Stimulated activated CD4-positive, alpha-beta T cell treated with anti-CD3 and anti-CD28 coated beads, TNF-alpha, amount 100 ng/mL, for 1 hour (primary cell): ENCODE results near the gene CCDC121.

Experiments
- DNase-seq, 3 donors: peaks; one replicate each; pipeline ENCODE4 v3.0.0-alpha.2; 2020; ENCODE audit warnings: low read depth in 3 of 3, low spot score in 1 of 3

CCDC121 gene, protein sequence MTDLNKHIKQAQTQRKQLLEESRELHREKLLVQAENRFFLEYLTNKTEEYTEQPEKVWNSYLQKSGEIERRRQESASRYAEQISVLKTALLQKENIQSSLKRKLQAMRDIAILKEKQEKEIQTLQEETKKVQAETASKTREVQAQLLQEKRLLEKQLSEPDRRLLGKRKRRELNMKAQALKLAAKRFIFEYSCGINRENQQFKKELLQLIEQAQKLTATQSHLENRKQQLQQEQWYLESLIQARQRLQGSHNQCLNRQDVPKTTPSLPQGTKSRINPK

DNA sequence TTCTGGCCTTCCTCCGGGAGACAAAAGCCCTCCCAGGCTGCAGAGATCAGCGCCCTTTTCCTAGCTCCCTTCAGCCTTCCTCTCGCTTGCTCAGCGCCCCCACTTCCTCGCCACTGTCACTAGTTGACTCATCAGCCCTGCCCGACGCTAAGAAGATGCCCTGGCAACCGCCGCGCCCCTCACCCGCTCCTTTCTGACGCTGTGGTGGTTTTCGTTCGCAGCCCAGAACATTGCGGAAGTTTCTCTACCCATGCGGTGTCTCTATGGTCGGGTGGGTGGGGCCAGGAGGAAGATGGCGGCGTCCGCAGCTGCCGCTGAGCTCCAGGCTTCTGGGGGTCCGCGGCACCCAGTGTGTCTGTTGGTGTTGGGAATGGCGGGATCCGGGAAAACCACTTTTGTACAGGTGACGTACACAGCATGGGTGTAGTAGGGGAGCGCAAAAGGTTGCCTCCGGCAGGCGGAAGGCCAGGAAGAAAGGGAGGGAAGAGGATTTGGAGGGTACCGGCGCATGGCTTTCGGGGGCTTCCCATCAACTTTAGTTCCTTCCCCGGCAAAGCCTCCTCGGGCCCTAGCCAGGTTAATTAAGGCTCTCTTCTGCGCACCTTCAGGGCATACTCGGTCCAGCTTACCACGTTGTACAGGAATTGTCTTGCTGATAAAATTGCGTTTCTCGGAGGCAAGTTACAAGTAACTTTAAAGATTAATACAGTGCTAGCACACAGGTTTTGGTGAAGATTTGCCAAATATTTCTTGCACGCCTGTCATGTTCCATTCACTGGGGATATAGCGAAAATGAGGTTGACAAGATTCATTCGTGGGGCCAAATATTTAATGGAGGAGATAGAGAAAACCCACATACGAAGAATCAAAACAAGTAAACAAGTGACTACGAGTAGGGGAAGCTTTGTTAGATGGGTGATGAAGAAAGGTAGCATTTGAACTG, at the start of gene CCDC121, which contains the start of gene GPN1:
CCDC121 (minus strand) TSS at position 246 of the 943 bp plus-strand sequence. CDS start 1,213 bp downstream, outside the sequence.
GPN1 (plus strand) TSS at position 284 of the 943 bp plus-strand sequence; CDS start at position 293, 9 bp downstream.
- peak; percentile 82 to 86 (median 82) for DNase-seq

DNA sequence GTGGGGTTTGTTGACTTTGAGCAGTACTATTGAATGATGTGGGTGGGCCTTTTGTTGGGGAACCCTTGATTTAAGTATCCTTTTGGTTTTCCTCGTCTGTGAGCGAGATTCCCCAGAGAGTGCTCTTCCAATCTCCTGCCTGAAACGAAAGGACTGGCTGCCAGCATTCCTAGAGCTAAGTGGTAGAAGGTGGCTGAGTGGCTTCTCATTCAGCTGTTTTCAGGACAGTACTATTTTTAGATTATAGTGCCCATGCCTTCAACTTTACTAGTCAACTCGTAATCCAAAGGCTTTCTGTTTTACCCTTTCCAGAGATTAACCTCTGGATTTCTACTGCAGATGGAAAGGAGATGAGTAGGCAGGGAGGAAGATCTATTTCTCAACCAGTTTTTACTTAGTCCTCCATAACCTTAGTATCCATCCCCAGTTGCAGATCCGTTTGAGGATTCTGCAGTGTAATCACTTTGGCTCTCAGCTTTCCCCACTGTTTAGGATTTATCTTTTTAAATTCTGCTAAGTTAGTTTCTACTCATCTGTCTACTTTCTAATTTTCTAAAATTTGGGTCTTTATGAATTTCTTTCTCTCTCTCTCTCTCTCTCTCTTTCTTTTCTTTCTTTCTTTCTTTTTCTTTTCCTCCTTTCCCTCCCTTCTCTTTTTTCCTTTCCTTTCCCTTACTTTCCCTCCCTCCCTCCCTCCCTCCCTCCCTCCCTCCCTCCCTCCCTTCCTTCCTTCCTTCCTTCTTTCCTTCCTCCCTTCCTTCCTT, 44.1 kb upstream of the CCDC121 start:
- DNase-seq: no peak

DNA sequence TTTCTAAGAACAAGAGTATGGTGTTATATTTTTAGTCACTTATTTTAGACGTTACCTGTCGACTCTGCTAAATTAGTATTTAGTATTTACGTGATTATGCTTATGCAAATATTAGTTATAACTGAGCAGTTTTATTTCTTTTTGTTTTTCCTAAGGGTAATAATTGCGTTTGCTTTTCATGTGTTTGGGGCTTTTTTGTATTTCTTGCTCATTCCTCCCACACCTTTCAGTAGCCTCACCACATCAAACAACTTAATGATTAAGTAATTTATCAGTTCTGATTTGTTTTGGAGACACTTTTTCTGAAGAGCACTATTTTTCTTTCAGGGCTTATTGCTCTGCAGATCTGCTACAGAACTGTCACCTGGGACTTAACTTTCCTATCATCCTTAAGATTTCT, 42.4 kb upstream of the CCDC121 start:
- no peak for DNase-seq

DNA sequence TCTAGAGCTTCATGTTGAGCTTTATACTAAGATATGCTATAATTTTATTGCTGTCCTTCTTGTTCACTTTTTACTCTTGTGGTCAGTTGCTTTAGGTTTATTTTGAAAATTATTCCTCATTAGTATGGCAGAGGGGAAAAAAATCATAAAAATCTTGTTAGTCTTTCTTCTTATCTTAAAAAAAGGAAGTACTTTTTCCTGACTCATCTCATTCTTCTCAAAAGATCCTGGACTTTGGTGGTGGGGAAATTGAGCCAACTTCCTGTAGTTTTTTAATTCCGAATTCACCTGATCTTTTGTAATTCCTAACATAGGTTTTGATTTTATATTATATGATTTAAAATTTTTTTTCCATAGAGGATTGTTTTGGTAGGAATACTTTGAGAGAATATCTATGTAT, 38.6 kb upstream of the CCDC121 start:
- DNase-seq: no peak

DNA sequence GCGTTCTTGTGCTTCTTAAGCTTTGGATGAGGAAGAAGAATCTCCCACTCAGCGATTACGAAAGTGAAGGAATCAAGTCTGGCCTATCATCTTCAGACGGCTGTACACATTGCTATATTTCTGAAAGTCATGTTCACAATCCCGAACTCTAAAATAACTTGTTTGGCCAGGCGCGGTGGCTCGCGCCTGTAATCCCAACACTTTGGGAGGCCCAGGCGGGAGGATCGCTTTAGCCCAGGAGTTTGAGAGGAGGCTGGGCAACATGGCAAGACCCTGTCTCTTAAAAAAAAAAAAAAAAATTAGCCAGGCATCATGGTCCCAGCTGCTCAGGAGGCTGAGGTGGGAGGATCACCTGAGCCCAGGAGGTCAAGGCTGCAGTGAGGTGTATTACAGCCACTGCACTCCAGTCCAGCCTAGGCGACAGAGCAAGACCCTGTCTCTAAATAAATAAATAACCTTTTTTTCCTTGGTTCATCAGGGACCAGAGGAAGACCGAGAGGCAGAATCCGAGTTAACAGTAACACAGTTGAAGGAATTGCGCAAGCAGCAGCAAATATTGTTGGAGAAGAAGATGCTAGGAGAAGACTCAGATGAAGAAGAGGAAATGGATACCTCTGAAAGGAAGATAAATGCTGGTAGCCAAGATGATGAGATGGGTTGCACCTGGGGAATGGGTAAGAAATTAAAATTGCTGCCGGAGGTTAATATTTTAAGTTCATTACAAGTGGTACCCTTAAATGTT, 36.0 kb upstream of the CCDC121 start:
- no peak for DNase-seq

DNA sequence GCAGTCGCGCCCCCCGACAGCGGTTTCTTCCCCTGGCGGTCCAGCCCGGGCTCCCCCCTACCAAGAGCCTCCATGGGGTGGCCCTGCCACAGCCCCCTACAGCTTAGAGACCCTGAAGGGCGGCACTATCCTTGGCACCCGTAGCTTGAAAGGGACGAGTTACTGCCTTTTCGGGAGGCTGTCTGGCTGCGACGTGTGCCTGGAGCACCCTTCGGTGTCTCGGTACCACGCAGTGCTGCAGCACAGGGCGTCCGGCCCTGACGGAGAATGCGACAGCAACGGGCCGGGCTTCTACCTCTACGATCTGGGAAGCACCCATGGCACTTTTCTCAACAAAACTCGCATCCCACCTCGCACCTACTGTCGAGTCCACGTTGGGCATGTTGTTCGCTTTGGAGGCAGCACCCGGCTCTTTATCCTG, 35.4 kb upstream of the CCDC121 start:
- DNase-seq: no peak

DNA sequence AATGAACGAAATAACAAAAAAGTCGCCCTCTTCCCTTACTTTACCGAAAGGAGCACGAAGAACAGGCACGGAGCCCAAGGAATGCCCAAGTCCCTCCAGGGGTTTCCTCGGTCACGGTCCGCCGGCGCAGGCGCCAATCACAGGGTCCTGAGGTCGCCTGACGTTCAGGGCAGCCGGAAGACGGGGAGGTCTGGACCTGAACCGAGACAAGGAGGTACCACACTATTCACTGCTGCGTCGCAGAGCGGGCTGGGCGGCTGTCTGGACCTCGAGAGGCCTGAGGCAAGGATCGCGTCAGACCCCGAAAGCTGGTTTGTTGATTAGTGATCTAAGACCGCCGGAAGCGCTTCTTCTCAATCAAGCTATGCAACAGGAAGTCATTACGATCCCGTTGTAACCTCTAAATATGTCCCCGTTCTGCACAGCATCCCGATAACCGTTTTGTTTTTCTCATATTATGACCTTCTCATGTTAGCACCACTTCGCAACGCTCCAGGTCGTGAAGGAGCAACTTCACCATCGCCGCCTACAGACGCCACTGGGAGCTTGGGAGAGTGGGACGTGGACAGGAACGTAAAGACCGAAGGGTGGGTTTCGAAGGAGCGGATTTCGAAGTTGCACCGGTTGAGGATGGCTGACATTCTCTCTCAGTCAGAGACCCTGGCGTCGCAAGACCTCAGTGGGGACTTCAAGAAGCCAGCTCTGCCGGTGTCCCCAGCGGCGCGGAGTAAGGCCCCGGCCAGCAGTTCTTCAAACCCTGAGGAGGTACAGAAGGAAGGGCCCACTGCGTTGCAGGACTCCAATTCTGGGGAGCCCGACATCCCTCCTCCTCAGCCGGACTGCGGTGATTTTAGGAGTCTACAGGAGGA, 34.7 kb upstream of the CCDC121 start, which contains the start of the genes SLC4A1AP and SUPT7L:
SLC4A1AP (plus strand) TSS at position 605 of the 869 bp plus-strand sequence; CDS start at position 631, 26 bp downstream.
SUPT7L (minus strand) TSS at position 330 of the 869 bp plus-strand sequence. CDS start 1,422 bp downstream, outside the sequence.
- DNase-seq: peak; percentile 30 to 62 (median 48)

DNA sequence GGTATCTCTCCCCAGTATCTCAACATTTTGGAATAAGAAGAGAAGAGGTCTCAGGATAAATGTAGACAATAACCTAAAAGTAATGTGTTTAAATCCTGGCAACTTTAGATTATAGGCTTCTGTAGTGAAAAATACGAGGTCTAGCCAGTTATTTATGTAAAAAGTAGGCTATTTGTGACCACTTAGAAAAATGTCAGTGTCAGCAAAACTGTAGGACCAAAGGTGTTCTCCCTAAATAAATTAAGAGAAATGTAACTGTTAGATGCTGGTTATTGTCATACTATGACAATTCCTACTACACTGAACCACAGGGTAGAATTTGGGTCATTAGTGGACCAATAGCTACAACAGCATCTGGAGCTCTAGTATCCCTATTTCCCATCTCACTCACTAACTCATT, 32.6 kb upstream of the CCDC121 start:
- no peak for DNase-seq

DNA sequence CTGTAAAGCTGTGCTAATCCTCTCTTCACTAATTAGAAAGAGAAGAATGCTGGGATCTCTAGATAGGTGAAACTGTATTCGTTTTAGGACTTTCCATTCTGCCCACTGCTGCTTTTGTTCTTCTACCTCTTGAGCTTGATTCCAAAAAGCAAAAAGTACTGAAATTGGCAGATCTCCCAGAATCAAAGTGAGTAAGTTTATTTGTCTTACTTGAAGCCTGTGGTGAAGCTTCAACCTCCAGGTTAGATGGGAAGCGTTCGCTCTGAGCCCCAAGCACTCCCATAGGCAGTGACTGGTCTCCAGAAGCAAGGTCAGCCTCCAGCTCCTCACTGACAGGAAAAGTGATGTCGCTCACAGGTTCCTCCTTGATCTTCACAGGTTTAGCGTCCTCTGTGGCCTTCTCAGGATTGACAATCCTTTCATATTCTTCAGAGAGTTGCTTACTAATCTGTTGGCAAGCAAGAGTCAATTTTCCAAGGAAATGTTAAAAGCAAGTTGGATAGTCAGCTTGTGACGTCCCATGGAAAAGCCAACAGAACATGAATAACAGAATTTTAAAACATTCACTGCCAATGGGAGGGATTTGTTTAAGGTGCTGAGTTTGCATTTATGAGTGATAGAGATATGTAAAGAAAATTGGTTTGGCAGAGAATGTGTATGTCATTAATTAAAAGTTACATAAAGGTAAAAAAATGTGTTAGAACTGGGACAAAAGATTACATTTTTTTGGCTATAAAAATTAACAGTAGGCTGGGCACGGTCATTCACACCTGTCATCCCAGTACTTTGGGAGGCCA, 26.5 kb upstream of the CCDC121 start:
- DNase-seq: no peak

DNA sequence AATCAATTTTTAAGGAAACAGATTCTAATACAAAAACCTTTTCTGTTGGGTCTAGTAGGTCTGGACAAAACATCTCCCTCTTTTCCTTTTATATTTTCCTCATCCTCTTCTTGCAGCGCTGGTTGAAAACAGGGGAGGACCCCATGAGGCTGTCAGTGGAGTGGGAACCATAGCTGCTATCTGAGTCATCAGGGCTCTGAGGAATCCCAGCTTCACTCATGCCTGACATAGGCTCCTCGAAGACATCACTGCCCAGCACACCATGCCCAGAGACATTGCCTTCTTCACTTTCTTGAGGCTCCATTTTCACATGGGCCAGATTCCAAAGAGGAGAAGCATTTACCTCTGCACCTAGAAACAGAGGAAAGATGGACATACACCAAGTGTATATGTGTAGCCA, 24.6 kb upstream of the CCDC121 start:
- no peak for DNase-seq

DNA sequence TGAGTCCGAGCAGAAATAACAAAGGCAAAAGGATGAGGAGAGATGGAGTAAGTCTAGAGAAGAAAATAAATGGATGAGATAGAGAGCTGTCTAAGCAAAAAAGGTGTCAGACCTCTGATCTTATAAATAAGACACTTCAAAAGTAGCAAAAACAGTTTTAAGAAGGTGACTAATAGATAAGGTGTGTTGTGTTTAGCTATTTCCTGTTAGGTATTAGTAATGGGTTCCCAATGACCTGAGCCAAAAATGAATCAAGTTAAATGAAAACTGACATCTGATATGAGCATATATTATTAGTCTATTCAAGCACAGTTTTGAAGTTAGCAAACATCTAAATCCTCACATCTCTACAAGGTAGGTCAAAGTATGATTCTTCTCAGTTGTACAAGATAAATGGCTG, 24.0 kb upstream of the CCDC121 start:
- no peak for DNase-seq

DNA sequence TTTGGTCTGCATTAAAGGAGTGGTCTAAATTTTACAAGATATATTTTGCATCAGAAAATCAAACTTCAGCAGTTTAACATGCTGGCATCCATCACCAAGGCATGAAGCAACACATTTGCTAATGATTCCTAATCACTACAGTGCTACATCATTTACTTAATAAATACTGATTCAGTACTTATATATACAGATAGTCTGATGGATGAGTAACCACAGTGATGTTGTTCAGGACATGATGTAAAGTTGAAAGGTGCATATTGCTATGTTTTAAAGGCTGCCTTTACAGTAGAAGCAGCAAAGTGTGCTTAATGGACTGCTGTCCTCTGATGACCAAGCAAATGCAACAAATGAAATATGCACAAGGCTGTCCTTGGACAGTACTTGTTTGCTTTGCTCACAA, 23.5 kb upstream of the CCDC121 start:
- DNase-seq: no peak

DNA sequence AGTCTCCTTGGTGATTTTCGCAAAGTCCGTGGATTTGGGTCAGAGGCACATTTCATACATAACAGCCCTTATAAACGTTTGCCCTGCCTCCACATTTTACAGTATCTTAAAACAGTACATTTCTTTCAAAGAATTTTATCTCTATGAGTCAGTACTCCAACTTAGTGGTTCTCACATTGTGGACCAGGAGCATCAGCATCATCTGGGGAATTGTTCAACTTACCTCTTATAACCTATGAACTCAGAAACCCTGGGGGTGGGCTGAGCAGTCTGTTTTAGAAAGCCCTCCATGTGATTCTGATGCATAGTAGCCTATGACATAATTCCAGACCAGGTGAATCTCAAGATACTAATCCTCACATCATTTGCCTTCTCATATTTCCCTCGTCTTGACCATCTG, 22.2 kb upstream of the CCDC121 start:
- DNase-seq: no peak

DNA sequence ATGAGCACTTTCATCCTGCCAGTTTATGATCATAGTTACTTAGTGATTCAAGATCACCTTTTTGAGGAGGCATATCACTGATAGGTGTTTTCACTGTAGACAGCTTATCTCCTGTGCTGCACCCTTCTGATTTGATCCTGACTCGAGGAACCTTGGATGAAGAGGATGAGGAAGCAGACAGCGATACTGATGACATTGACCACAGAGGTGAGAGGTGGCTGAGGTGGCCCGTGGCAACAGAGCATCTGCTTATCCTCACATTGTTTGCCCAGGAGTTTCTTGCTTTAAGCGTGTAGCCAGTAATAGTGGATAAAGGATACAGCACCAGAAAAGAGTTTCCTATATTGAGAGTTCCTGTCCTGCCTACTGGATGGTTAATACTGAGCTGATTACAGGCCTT, 18.9 kb upstream of the CCDC121 start:
- DNase-seq: no peak

DNA sequence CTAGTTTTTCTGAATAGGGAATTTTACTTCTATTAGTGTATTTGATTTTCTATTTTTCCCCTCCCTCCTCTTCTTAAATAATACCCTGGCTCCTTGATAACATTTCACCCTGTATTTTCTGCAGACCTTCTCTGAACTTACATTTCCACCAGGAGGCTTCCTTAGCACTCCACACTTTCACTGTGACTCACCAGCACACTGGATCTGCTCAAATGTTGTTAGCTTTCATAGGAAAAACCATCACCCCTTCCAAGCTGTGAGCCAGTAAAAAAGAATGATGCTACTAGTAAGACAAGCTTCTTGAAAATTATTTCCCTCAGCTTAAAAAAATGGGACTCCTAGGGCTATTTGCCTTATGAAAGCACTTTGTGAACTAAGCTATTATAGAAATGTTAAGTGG, 18.5 kb upstream of the CCDC121 start:
- no peak for DNase-seq

DNA sequence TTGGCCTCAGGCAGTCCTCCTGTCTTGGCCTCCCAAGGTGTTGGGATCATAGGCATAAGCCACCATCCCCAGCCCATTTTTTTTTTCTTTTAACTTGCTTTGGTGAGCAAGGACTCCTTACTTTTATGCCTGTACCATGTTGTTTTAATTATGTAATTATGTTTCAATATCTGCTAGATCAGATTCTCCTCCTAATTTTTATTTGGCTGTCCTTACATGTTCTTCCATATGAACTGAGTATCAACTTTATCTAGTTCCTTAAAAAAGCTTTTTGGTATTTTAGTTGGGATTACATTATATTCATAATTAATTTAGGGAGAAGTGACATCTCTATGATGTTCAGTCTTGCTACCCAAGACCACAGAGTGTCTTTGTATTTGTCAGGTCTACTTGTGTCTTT, 16.4 kb upstream of the CCDC121 start:
- DNase-seq: no peak

DNA sequence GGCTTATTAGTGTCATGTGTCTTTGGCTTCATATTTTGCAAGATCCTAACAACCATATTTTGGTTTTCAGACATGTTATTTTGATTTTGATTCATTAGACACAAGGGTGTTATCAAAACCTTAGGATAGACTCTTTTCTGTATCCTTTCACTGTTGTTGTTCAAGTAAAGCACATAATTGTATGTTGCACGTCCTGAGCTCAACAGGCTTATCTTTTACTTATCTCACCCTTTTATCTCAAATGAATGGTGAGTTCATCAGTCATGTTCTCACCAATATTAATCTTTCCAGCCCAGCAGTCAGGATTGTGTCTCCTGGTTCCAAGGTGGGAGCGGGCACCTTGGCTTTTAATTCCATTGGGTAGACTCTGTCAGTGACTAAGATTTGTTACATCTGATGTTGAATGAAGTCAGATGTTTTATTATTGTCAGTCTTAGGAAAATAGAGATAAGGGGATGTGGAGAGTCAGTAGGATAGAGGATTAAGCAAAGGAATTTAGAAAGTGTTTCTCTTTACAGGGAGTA, 12.0 kb upstream of the CCDC121 start:
- DNase-seq: no peak

DNA sequence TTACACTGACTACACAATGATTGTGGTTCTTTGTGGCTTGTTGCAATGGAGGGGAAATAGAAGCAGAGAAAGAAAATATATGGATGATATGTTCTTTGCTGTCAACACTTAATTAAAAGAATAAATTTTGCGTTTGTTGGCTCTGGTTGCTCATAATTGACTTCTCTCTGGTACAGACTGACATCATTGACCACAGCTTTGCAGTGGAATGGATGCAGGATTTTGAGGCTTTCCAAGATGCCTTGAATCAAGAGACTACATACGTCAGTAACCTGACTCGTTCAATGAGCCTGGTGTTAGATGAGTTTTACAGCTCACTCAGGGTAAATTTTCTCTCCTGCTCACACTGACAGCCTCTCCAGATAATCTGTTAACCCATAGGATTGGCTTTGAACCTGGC, 9.9 kb upstream of the CCDC121 start:
- DNase-seq: no peak
